Kidney epithelial cell (primary cell): ENCODE data around the gene UBP1. TPM values are rescaled to one million over a fixed set of nuclear protein-coding genes. Genes with fewer than 3 reads are reported as not detected.

Experiments used
- DNase-seq: peaks from one replicate; pipeline ENCODE4 v3.0.0-alpha.2; 2010; ENCODE audit warnings: low read depth
- H3K27me3 ChIP-seq: 2 replicates; pipeline ENCODE4 v1.6.0; 2011; ENCODE audit warnings: low read length; ENCODE audit not compliant: control insufficient read depth, insufficient read depth
- H3K36me3 ChIP-seq: 2 replicates; pipeline ENCODE4 v1.5.1; 2011; ENCODE audit warnings: low read length; ENCODE audit not compliant: control insufficient read depth, insufficient read depth
- H3K4me3 ChIP-seq: 2 replicates; pipeline ENCODE4 v1.5.1; 2011; ENCODE audit warnings: low read depth, mild to moderate bottlenecking, control low read depth, low read length
- total RNA-seq: library from RNA; depleted of rRNA; stranded (reverse); fragments of >200 nt; gene quantifications from 2 replicates; pipeline ENCODE4 v1.2.3, GENCODE V29; 2015
- TF ChIP-seq, protein P1 (sequence below): IDR thresholded peaks from 2 replicates; pipeline ENCODE4 v1.5.1; 2011; ENCODE audit warnings: mild to moderate bottlenecking, moderate library complexity, low read length, control low read depth, inconsistent platforms; ENCODE audit not compliant: insufficient read depth, poor library complexity, severe bottlenecking

UBP1 gene
- total RNA-seq, 1 donor from 2014 or later, result 50.9 TPM

DNA sequence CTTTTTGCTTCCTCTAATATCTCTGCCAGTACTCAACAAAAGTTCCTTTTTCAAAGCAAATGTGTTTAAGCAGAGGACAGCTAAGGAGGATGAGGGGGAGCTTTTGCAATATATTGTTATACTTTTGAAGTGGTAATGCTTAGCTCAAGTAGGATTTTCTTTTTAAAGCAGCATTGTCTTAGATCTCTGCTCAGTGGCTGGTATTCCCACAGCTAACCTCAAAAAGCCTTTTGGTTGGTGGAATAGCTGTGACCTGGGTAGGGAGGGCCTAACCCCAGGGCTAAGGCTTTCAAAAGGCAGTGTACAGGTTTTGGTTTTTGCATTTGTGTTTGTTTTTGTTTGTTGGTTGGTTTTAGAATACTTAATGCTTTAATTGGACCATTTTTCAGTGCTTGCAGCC, 76.1 kb downstream of the UBP1 start:
- no peak overlapping the region for H3K4me3 ChIP-seq
- TF ChIP-seq, protein P1, sequence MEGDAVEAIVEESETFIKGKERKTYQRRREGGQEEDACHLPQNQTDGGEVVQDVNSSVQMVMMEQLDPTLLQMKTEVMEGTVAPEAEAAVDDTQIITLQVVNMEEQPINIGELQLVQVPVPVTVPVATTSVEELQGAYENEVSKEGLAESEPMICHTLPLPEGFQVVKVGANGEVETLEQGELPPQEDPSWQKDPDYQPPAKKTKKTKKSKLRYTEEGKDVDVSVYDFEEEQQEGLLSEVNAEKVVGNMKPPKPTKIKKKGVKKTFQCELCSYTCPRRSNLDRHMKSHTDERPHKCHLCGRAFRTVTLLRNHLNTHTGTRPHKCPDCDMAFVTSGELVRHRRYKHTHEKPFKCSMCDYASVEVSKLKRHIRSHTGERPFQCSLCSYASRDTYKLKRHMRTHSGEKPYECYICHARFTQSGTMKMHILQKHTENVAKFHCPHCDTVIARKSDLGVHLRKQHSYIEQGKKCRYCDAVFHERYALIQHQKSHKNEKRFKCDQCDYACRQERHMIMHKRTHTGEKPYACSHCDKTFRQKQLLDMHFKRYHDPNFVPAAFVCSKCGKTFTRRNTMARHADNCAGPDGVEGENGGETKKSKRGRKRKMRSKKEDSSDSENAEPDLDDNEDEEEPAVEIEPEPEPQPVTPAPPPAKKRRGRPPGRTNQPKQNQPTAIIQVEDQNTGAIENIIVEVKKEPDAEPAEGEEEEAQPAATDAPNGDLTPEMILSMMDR, result no peak
- no peaks in the 10 kb centered on the region for H3K27me3 ChIP-seq

DNA sequence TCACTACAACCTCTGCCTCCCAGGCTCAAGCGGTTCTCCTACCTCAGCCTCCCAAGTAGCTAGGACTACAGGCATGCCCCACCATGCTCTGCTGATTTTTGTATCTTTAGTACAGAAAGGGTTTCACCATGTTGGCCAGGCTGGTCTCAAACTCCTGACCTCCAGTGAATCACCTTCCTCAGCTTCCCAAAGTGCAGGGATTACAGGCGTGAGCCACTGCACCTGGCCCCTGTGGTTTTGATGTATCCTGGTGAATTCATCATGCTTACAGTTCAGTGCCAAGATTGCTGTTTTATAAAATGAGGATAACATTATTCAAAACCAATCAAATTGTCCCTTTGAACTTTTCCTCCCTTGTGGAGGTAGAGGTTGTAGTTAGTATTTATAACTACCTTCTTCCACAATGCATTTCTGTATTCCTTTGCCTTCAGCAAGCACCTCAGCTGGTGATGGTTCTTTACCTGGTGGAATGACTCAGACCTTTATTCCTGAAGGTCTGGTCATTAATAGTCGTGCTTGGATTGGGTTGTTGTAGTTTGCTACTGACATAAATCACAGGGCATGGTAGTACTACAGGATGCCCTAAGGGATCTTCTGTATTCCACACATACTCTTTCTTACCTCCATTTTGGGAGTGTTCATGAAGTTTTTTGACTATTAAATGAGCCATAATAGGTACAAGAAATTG, 76.9 kb downstream of the UBP1 start:
- Histone ChIP-seq H3K27me3 (no peaks in the 10 kb centered on the region), H3K36me3 (no peaks in the 10 kb centered on the region), H3K4me3 (no peak overlapping the region)
- no peak for DNase-seq
- TF ChIP-seq, protein P1, result no peak

More for the DNA sequence above, 76.1 kb downstream of the UBP1 start:
- no peaks in the 10 kb centered on the region for H3K36me3 ChIP-seq
- DNase-seq, result no peak

DNA sequence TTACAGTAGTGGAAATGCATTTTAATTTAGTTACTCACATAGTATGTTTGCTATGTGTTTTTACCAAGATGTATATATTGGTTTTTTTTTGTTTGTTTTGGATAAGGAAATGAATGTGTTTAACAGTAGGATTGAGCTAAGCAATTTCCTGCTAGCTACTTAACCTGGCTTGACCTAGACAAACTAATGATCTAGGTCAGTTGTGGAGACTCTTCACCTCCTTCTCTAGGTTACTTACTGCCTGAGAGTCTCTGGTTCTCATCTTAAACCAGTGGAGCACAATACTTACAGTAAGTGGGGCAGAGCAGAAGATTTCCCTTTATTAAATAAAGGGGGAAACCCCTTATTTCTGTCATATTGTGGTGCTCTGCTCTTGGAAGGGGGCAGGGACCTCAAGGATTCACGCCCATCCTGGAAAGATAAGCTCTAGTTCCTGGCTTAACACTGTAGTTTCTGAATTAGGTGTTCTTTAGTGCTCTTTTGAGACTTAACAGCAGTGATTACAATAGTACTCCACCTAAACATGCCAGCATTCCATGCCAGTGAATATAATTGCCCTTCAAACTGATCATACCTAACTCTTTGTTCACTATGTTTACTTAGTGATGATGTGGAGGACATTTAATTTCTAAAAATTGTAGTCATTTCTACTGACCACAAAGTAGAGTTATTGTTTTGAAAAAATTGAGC, 79.9 kb downstream of the UBP1 start:
- TF ChIP-seq, protein P1, result no peak
- H3K27me3 ChIP-seq, result no peaks in the 10 kb centered on the region
- no peaks in the 10 kb centered on the region for H3K36me3 ChIP-seq
- no peak overlapping the region for H3K4me3 ChIP-seq
- DNase-seq, result peak; percentile 41

DNA sequence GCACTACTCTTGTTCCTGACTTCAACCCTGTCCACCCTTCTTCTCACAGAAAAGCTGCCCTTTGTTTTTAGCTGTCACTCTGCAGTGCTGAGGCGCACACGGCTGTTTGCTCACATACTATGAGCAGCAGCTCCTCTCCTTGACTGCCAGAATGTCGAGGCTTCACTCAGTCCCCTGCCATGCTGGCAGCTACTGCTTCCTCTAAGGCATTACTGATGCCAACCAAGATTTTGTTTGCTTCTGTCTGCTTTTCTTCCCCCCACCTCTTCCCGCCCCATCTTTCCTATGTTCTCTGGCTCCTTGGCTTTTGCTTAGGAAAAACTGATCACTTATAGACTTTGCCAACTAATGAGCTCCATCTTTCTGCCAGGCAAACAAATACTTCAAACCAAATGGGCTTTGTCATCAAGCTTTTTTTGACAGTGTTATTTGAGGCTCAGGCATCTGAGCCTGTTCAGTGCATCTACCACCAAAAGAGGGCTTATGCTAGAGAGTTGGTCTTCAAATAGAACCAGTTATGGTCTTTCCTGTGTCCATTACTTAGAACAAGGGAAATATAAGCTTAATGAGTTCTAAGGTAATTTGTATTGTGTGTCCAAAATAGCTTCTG, 81.9 kb downstream of the UBP1 start:
- DNase-seq, result no peak
- H3K36me3 ChIP-seq, result no peaks in the 10 kb centered on the region
- no peaks in the 10 kb centered on the region for H3K27me3 ChIP-seq
- no peak overlapping the region for H3K4me3 ChIP-seq
- TF ChIP-seq, protein P1, result no peak

DNA sequence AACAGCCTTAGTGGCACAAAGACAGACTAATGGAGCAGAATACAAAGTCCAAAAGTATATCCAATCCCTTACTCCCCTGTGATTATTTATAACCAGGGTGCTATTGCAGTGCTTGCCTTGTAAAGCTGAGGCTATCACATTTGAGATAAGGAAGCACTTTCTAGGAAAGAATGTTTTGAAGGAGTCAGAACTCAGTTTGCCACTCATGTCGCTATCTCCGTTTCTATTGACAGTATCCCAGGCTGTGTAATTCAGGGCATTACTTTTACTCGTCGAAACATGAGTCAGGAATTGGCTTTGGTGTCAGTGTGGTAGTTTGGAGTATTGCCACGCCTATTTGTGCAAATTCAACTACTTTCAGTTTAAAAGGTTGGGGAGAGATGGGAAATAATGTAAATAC, 84.6 kb downstream of the UBP1 start:
- Histone ChIP-seq H3K4me3 (no peak overlapping the region), H3K27me3 (no peaks in the 10 kb centered on the region), H3K36me3 (no peaks in the 10 kb centered on the region)
- TF ChIP-seq, protein P1, result no peak
- DNase-seq, result no peak
